GM12878 (cell line): Measurements from ENCODE around the gene COL9A1. TPM values are rescaled to one million over a fixed set of nuclear protein-coding genes. Genes with fewer than 3 reads are reported as not detected.

Source experiments
- ATAC-seq: fragments of 200-7000 bp; cut with Tn5 transposase; 3 replicates; pipeline ENCODE4 v1.9.1; 2020; ENCODE audit warnings: mild to moderate bottlenecking, moderate library complexity
- BruUV-seq: library from RNA; stranded (reverse); fragments of 400-500 nt; replicated peaks from 2 replicates; lab custom pipeline; 2021; lab: Mats Ljungman, UMichigan
- CTCF ChIA-PET: fragments of 300-600 bp; sonication (Branson Sonifier 250); formaldehyde crosslinking; extraction: SDS; loops from one replicate; lab custom pipeline; 2021; ENCODE audit warnings: inconsistent platforms; lab: Yijun Ruan, JAX
- POLR2A ChIA-PET: fragments of 350-600 bp; formaldehyde crosslinking; extraction: SDS; loops from one replicate; lab custom pipeline; 2021; ENCODE audit warnings: inconsistent platforms; lab: Charles Lee
- RAD21 ChIA-PET: fragments of 300-600 bp; sonication (Branson Sonifier 250); formaldehyde crosslinking; loops from one replicate; lab custom pipeline; 2023; ENCODE audit warnings: antibody characterized with exemption; ENCODE audit not compliant: unreplicated experiment; lab: Charles Lee
- SMC1A ChIA-PET: fragments of 300-600 bp; sonication (Branson Sonifier 250); formaldehyde crosslinking; loops from one replicate; lab custom pipeline; 2023; ENCODE audit not compliant: unreplicated experiment, uncharacterized antibody; lab: Charles Lee
- DNase-seq: peaks from one replicate; pipeline ENCODE4 v3.0.0-alpha.2; 2011; ENCODE audit warnings: low read depth, low spot score
- FAIRE-seq: peaks from 3 replicates; lab custom pipeline; 2011; peaks lifted over from hg19 to GRCh38; lab: Jason Lieb, UNC
- H2AFZ ChIP-seq: 2 replicates; pipeline ENCODE4 v1.6.0; 2011; ENCODE audit warnings: low read depth, low read length, control low read depth; ENCODE audit not compliant: control insufficient read depth
- H3K27ac ChIP-seq: 2 replicates; pipeline ENCODE4 v1.5.1; 2011; ENCODE audit warnings: control low read depth; ENCODE audit not compliant: control insufficient read depth, insufficient read depth
- H3K27me3 ChIP-seq, 2 experiments: replicated peaks in 1 of 2; 2 replicates each; pipeline versions ENCODE4 v1.6.0 to v1.6.1; 2011; ENCODE audit warnings: low read length in 1 of 2; ENCODE audit not compliant: control insufficient read depth in 2 of 2, insufficient read depth in 2 of 2
- H3K36me3 ChIP-seq, 2 experiments: 2 replicates each; pipeline ENCODE4 v1.5.1; 2011; ENCODE audit warnings: low read length in 1 of 2; ENCODE audit not compliant: control insufficient read depth in 2 of 2, insufficient read depth in 2 of 2
- H3K4me1 ChIP-seq: 2 replicates; pipeline ENCODE4 v1.6.1; 2011; ENCODE audit warnings: mild to moderate bottlenecking, low read length, moderate library complexity, mixed read lengths; ENCODE audit not compliant: control insufficient read depth, insufficient read depth
- H3K4me2 ChIP-seq: 2 replicates; pipeline ENCODE4 v1.6.0; 2011; ENCODE audit warnings: control low read depth; ENCODE audit not compliant: control insufficient read depth, insufficient read depth
- H3K4me3 ChIP-seq: fragments of 200-600 bp; sonication (generic); 2 replicates; pipeline ENCODE4 v1.5.1; 2016
- H3K79me2 ChIP-seq: 2 replicates; pipeline ENCODE4 v1.6.0; 2011; ENCODE audit warnings: low read length; ENCODE audit not compliant: control insufficient read depth, insufficient read depth
- H3K9ac ChIP-seq: 2 replicates; pipeline ENCODE4 v1.8.0; 2011; ENCODE audit warnings: low read length, control low read depth, mixed read lengths; ENCODE audit not compliant: control insufficient read depth, insufficient read depth
- H3K9me3 ChIP-seq: replicated peaks from 3 replicates; pipeline ENCODE4 v1.5.1; 2011; ENCODE audit warnings: mild to moderate bottlenecking, low read length; ENCODE audit not compliant: control insufficient read depth, insufficient read depth
- H4K20me1 ChIP-seq: 2 replicates; pipeline ENCODE4 v1.6.0; 2011; ENCODE audit not compliant: control insufficient read depth, insufficient read depth
- ATF7 ChIP-seq: fragments of 450-650 bp; IDR thresholded peaks from 2 replicates; pipeline ENCODE4 v1.6.1; 2016; ENCODE audit warnings: low read depth, mild to moderate bottlenecking
- CEBPB ChIP-seq, 2 experiments: fragments of 150-350 bp in 1 of 2; IDR thresholded peaks; 2 replicates each; pipeline ENCODE4 v1.6.1; 2012 to 2014; ENCODE audit warnings: low read depth in 2 of 2, low read length in 2 of 2, borderline replicate concordance in 1 of 2, inconsistent platforms in 1 of 2
- ESRRA ChIP-seq: IDR thresholded peaks from 2 replicates; pipeline ENCODE4 v1.6.1; 2012; ENCODE audit warnings: mild to moderate bottlenecking, low read length, improper control_type of control experiment
- GATAD2B ChIP-seq: fragments of 450-650 bp; conservative IDR thresholded peaks from 2 replicates; pipeline ENCODE4 v1.6.1; 2017; ENCODE audit warnings: low read depth, mild to moderate bottlenecking, moderate library complexity
- IRF5 ChIP-seq: fragments of 450-650 bp; IDR thresholded peaks from 2 replicates; pipeline ENCODE4 v1.6.1; 2017; ENCODE audit warnings: borderline replicate concordance
- JUND ChIP-seq: IDR thresholded peaks from 2 replicates; pipeline ENCODE4 v1.6.1; 2012; ENCODE audit warnings: low read depth, mild to moderate bottlenecking, low read length, improper control_type of control experiment, moderate library complexity
- LARP7 ChIP-seq: fragments of 450-650 bp; IDR thresholded peaks from 2 replicates; pipeline ENCODE4 v1.6.1; 2017; ENCODE audit warnings: mild to moderate bottlenecking
- MEF2B ChIP-seq: fragments of 450-650 bp; IDR thresholded peaks from 2 replicates; pipeline ENCODE4 v1.6.1; 2018; ENCODE audit warnings: mild to moderate bottlenecking, moderate library complexity; ENCODE audit not compliant: partially characterized antibody, poor library complexity, severe bottlenecking
- RAD21 ChIP-seq: IDR thresholded peaks from 2 replicates; pipeline ENCODE4 v1.6.1; 2011; ENCODE audit warnings: mild to moderate bottlenecking, low read depth, low read length, moderate library complexity; ENCODE audit not compliant: insufficient read depth
- RBBP5 ChIP-seq: fragments of 200-600 bp; sonication (generic); conservative IDR thresholded peaks from 2 replicates; pipeline ENCODE4 v1.6.1; 2016
- RCOR1 ChIP-seq: conservative IDR thresholded peaks from 2 replicates; pipeline ENCODE4 v1.6.1; 2012; ENCODE audit warnings: low read depth, low read length, improper control_type of control experiment
- SIN3A ChIP-seq: IDR thresholded peaks from 2 replicates; pipeline ENCODE4 v1.6.1; 2012; ENCODE audit warnings: low read depth, low read length, improper control_type of control experiment
- SMARCA5 ChIP-seq: fragments of 450-650 bp; IDR thresholded peaks from 2 replicates; pipeline ENCODE4 v1.6.1; 2017; ENCODE audit warnings: mild to moderate bottlenecking
- TCF3 ChIP-seq: IDR thresholded peaks from 2 replicates; pipeline ENCODE4 v1.6.1; 2012; ENCODE audit warnings: low read depth, mild to moderate bottlenecking, low read length, borderline replicate concordance; ENCODE audit not compliant: insufficient read depth
- ZNF217 ChIP-seq: fragments of 450-650 bp; IDR thresholded peaks from 2 replicates; pipeline ENCODE4 v1.6.1; 2017; ENCODE audit warnings: antibody characterized with exemption, mild to moderate bottlenecking
- WGBS: methylation state at CpG from one replicate; pipeline ENCODE4 v1.1.6; 2016; ENCODE audit warnings: low lambda C conversion rate; ENCODE audit not compliant: insufficient replicate concordance, insufficient coverage; ENCODE audit errors: missing lambda C conversion rate; 5-methylcytosine and 5-hydroxymethylcytosine counted together
- in situ Hi-C: fragments of 300-500 bp; cut with MboI; formaldehyde crosslinking; loops from 9 replicates; pipeline ENCODE4 v1.14.3; 2018; ENCODE audit warnings: mixed read lengths
- intact Hi-C: fragments of 100-400 bp; cut with micrococcal nuclease; formaldehyde crosslinking; loops from one replicate; pipeline ENCODE4 v1.14.2; 2022; ENCODE audit not compliant: unreplicated experiment
- polyA plus RNA-seq, 11 experiments: library from polyadenylated mRNA; depleted of rRNA in 4 of 11; unstranded in 6 of 11; stranded (reverse) in 5 of 11; fragments of >200 nt; fragmentation: Nextera tagmentation in 4 of 11; fragmentation: Illumina TruSeq in 1 of 11; extraction: Ambion mirVana in 4 of 11; extraction: Trizol in 1 of 11; gene quantifications; 1 replicate in 1 of 11; 2 replicates in 10 of 11; pipeline versions ENCODE4 v1.2.1 to v1.2.3, GENCODE V29; 2011 to 2016; ENCODE audit warnings: inconsistent platforms in 2 of 11, missing spikeins in 2 of 11, low read depth in 1 of 11
- total RNA-seq, 4 experiments: library from RNA; depleted of rRNA in 3 of 4; stranded (reverse); fragments of >200 nt in 3 of 4; fragmentation: Illumina TruSeq in 1 of 4; extraction: Trizol in 1 of 4; gene quantifications; 2 replicates each; pipeline versions ENCODE4 v1.2.1 to v1.2.3, GENCODE V29; 2013 to 2021
- TF ChIP-seq, protein P1 (sequence below): fragments of 450-650 bp; IDR thresholded peaks from 2 replicates; pipeline ENCODE4 v1.6.1; 2017; ENCODE audit warnings: mild to moderate bottlenecking
- TF ChIP-seq, protein P2 (sequence below): IDR thresholded peaks from 2 replicates; pipeline ENCODE4 v1.6.1; 2011; ENCODE audit warnings: low read depth, mild to moderate bottlenecking, low read length, moderate library complexity, borderline replicate concordance; ENCODE audit errors: extremely low read depth

Gene COL9A1
- total and polyA plus RNA-seq, 10 of the 15 experiments (the other 5 are each of a cell fraction or from before 2014, with no cell fraction given), result not detected

DNA sequence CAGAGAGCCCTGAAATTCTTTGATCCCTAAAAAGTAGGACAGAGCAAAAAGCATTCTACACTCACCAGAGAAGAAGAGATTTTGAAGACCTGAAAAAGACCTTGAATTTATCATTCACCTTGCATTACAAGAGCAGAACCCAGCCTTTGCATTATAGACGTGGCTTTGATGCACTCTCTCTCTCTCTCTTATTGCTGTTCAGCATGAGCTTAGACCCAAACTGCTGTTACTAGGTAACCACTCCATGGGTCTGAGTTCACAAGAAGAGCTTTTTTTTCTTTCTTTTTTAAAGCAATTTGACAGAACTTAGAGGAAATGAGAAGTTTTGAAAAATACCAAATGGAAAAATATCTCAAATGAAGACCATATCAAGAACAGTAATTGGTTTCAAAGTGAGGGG lies 44.4 kb downstream of the COL9A1 start:
- ChIA-PET RAD21 (no interaction called here), POLR2A (no interaction called here), CTCF (no interaction called here), SMC1A (no interaction called here)
- FAIRE-seq, result no peak
- Histone ChIP-seq H3K9ac (no peak overlapping the region), H3K79me2 (no peaks in the 10 kb centered on the region), H3K4me2 (no peak overlapping the region), H3K9me3 (no peaks in the 10 kb centered on the region), H3K27ac (no peak overlapping the region), H3K4me3 (no peak overlapping the region), H3K27me3 (peaks cover 0 to 1% of the 10 kb centered on the region in 2 experiments; a peak in 3 of 4 replicates), H3K4me1 (no peaks in the 10 kb centered on the region), H4K20me1 (no peaks in the 10 kb centered on the region), H2AFZ (no peak overlapping the region), H3K36me3 (no peaks in the 10 kb centered on the region)
- ATAC-seq, result no peak
- in situ Hi-C loops, result no loop called here
- intact Hi-C loops, result no loop called here
- no peak for TF ChIP-seq RCOR1
- TF ChIP-seq RAD21, result no peak
- TF ChIP-seq SMARCA5, result no peak
- no peak for TF ChIP-seq IRF5
- no peak for TF ChIP-seq SIN3A
- TF ChIP-seq MEF2B, result no peak
- TF ChIP-seq GATAD2B, result no peak
- no TSS peak for BruUV-seq
- no peak for DNase-seq
- WGBS, result 0% methylated on average over 1 of the region's 1 CpG

- no peak for DNase-seq
- CTCF ChIA-PET, result no interaction called here
- no TSS peak for BruUV-seq
- Histone ChIP-seq H3K9ac (no peak overlapping the region), H4K20me1 (no peaks in the 10 kb centered on the region), H2AFZ (no peak overlapping the region), H3K36me3 (no peaks in the 10 kb centered on the region), H3K4me1 (no peaks in the 10 kb centered on the region), H3K27me3 (peaks cover 0 to 1% of the 10 kb centered on the region in 2 experiments; a peak in 3 of 4 replicates), H3K4me2 (no peak overlapping the region), H3K9me3 (no peaks in the 10 kb centered on the region), H3K27ac (no peak overlapping the region), H3K79me2 (no peaks in the 10 kb centered on the region), H3K4me3 (no peak overlapping the region)
- RAD21 ChIA-PET, result no interaction called here
- intact Hi-C loops, result no loop called here
- no peak for ATAC-seq
- in situ Hi-C loops, result no loop called here
- SMC1A ChIA-PET, result no interaction called here
- POLR2A ChIA-PET, result no interaction called here
- WGBS, result 38% methylated on average over 2 of the region's 2 CpGs
- FAIRE-seq, result no peak
- TF ChIP-seq JUND (no peak), TCF3 (no peak), ZNF217 (no peak), RBBP5 (no peak), LARP7 (no peak), ATF7 (no peak), CEBPB (IDR thresholded peaks at IDR 0.05; ENCODE audit: borderline replicate concordance in 1 of 2, low read depth in 2 of 2, low read length in 2 of 2) (no peak), ESRRA (no peak)
- TF ChIP-seq, protein P1, sequence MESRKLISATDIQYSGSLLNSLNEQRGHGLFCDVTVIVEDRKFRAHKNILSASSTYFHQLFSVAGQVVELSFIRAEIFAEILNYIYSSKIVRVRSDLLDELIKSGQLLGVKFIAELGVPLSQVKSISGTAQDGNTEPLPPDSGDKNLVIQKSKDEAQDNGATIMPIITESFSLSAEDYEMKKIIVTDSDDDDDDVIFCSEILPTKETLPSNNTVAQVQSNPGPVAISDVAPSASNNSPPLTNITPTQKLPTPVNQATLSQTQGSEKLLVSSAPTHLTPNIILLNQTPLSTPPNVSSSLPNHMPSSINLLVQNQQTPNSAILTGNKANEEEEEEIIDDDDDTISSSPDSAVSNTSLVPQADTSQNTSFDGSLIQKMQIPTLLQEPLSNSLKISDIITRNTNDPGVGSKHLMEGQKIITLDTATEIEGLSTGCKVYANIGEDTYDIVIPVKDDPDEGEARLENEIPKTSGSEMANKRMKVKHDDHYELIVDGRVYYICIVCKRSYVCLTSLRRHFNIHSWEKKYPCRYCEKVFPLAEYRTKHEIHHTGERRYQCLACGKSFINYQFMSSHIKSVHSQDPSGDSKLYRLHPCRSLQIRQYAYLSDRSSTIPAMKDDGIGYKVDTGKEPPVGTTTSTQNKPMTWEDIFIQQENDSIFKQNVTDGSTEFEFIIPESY, result no peak
- TF ChIP-seq, protein P2, sequence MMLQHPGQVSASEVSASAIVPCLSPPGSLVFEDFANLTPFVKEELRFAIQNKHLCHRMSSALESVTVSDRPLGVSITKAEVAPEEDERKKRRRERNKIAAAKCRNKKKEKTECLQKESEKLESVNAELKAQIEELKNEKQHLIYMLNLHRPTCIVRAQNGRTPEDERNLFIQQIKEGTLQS, result no peak
Observed at GRCh38 chr6:70257768-70258273, 45.1 kb downstream of the COL9A1 start.
